ENCODE results near the gene PEMT.
"Not testable (repeated sequence)": the region's sequence is repeated elsewhere in the genome, so short reads cannot be mapped to it uniquely, and the experiment has no call there.

PEMT gene

DNA sequence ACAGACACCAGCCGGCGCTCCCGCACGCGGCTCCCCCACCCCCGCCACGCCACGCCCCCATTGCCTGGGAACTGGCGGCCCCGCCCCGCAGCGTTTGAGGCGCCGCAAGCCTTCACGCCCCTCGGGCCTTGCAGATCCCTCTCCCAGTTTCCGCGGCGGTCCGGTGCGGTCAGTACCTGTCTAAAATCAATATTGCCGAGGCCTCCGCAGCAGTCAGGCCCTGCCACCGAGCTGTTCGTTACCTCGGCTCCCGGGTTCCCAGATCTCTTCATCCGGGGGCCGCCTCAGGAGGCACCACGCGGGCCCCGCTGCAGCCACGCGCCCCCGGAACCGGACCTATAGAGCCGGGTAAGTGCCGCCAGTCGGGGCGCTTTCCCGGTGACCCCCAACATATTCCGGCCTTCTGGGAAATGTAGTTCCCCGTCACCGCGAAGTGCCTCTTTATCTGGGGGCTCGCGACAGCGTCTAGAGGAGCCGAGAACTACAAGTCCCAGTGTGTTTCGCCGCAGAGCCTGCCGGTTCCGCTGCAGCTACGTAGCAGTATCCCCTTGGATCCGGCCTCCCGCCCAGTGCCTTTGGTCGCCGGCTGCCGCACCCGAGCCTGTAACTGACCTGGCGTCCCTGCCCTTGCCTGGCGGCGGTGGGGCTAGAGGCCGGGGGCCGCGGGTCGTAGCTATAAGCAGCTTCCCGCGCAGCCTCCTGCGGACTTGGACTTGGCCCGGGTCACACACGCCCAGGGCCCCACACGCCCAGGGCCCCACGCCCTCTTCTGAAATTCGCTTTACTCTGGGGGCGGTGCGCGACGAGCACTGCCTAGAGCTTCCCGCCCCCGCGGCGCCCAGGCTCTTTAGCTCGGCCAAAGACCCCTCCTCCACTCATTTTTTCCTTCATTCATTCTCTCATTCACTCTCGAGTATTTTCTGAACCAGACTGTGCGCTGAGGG is at the start of gene PEMT:
TSS of gene PEMT (minus strand) at position 354 of the 944 bp plus-strand sequence. CDS start at position 272, 82 bp downstream.
- DNase-seq, result peak; percentile 97

DNA sequence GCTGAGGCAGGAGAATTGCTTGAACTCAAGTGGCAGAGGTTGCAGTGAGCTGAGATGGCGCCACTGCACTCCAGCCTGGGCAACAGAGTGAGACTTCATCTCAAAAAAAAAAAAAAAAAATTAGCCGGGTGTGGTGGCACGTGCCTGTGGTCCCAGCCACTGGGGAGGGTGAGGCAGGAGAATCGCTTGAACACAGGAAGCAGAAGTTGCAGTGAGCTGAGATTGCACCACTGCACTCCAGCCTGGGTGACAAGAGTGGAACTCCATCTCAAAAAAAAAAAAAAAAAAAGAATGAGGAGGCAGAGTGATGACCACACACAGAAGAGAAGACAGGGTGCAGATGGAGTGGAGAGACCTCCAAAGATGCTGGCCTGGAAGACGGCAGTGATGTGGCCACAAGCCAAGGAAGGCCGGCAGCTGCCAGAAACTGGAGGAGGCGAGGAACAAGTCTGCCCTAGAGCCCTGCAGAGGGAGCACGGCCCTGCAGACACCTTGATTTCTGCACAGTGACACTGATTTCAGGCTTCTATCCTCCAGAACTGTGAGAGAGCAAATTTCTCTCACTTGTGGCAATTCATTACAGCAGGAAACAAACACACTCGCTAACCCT is 48.3 kb upstream of the PEMT start:
- DNase-seq, result not testable (repeated sequence)

DNA sequence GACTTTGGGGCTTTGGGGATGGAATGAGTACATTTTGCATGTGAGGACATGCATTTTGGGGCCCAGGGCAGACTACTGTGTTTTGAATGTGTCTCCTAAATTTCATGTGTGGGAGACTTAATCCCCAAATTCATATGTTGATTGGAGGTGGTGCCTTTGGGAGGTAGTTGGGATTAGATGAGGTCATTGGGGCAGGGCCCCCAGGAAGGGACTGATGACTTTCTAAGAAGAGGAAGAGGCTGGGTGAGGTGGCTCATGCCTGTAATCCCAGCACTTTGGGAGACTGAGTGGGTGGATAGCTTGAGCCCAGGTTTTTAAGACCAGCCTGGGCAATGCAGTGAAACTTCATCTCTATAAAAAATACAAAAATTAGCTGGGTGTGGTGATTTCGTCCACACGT is 47.0 kb upstream of the PEMT start:
- no peak for DNase-seq

- no peak for DNase-seq
These were observed 44.9 kb upstream of the PEMT start for GRCh38 chr17:17636272-17636885.

DNA sequence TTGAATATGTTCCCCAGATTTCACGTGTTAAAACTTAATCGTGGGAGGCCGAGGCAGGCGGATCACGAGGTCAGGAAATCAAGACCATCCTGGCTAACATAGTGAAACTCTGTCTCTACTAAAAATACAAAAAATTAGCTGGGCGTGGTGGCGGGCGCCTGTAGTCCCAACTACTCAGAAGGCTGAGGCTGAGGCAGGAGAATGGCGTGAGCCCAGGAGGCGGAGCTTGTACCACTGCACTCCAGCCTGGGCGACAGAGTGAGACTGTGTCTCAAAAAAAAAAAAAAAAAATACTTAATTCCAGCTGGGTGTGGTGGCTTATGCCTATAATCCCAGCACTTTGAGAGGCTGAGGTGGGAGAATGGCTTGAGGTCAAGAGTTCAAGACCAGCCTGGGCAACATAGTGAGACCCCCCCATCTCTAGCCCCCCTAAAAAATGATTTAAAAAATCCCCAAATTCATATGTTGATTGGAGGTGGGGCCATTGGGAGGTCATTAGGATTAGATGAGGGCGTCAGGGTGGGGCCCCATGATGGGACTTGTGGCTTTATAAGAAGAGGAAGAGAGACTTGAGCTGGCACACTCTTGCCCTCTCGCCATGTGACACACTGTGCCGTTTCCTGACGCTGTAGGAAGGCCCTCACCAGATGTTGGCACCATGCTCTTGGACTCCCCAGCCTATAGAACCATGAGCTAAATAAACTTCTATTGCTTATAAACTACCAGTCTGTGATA is 44.2 kb upstream of the PEMT start:
- not testable (repeated sequence) for DNase-seq

- no peak for DNase-seq
These were observed 43.6 kb upstream of the PEMT start for GRCh38 chr17:17635126-17635525.

DNA sequence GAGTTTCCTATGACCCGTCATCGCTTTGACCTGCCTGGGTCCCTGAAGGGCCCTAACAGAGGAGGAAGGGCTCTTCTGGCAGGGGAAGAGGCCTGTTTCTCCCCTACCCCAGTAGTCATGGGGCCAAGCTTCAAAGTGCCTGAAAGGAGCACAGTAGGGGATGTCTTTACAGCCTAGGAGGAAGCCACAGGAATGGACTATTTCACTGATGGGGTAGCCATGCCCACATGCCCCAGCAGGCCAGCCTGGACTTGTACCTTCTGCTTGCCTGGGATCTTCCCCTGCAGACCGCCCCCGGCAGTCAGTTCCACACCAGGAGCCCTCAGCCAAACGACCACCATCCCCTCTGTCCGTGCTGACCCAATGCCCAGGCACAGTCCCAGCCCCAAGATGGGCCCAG is 41.8 kb upstream of the PEMT start:
- no peak for DNase-seq

DNA sequence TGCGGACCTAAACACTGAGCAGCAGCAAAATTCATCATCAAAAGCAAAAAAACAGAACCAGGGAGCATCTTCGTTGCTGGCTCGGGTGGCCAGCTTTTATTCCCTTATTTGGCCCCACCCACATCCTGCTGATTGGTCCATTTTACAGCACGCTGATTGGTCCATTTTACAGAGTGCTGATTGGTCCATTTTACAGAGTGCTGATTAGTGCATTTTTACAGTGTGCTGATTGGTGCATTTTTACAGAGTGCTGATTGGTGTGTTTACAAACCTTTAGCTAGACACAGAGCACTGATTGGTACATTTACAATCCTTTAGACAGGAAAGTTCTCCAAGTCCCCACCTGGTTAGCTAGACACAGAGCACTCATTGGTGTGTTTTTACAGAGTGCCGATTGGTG is 41.2 kb upstream of the PEMT start:
- not testable (repeated sequence) for DNase-seq

GRCh38 chr17:17628388-17629008 is 37.0 kb upstream of the PEMT start:
- no peak for DNase-seq

- no peak for DNase-seq
These were observed 35.3 kb upstream of the PEMT start for GRCh38 chr17:17626840-17627239.

- DNase-seq, result no peak
These were observed 34.8 kb upstream of the PEMT start for GRCh38 chr17:17626151-17626805.

DNA sequence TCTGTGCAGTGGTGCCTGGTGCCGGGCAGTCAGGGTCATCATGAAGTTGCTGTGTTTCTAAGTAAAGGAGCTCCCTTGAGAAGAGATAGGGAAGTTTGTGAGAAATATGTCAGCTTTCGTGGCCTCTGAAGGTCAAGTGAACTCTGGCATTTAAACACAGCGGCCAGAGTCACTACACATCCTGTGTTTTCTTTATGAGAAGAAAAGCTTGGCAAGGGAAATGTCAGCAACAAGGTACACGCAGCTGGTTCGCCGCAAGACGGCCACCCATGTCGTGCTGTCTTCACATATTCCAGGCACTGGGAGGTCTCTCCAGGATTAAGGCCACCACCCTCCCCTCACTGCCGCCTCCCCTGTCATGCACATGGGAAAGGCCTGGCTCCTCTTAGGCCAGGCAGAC is 33.2 kb upstream of the PEMT start:
- no peak for DNase-seq

DNA sequence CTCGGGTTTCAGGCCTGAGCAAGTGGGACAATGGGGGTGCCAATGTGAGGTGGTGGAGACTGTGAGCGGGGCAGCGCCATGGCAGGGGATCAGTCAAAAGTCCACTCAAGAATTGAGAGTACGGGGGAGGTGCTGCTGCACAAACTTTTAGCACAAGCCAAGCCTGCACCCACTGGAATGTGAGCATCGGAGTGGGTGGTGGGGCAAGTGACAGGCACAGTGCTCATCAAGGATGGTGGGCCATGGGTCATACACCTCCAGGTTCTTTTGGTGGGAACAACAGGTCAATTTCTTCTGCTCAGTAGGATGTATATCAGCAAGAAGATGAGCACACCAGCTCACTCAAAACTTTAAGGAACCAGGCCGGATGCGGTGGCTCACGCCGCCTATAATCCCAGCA is 32.4 kb upstream of the PEMT start:
- DNase-seq, result no peak

GRCh38 chr17:17621254-17621653 is 29.7 kb upstream of the PEMT start:
- DNase-seq, result no peak

DNA sequence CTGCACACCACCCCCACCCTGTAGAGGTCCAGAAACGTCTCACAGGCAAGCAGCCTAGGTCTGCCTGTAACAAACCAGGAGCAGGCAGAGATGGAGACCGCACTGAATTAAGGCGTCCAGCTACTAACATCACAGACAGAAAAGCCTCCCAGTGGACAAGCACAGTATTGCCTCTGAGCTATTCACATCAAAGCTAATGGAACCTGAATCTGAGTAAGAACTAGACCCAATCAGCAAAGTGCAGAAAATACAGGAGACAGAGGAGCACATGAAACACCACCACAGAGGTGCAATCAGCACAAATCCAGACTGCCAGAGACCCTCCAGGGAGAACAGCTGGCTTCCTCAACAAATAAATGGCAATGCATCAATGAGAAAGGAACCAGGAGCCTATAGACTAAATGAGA is 22.2 kb upstream of the PEMT start:
- peak; percentile 41 for DNase-seq

- no peak for DNase-seq
These were observed 20.8 kb upstream of the PEMT start for GRCh38 chr17:17612085-17613022.

DNA sequence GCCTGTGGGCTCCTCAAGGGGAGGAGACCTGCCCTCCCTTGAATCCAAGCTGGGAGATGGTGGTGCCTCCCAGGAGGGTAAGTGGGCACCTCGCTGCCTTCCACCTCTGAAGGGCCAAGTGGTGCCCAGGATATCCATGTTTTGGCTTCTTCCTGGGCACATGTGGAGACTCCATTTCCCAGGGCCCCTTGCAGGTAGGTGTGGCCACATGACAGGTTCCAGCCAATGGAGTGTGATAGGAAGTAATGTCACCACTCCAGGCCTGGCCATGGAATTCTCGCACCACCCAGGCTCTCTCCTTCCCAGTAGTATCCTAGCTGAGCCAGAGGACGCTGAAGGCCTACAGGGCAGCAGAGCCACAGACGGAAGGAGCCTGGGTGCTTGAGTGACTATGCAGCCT is 17.6 kb upstream of the PEMT start:
- no peak for DNase-seq

DNA sequence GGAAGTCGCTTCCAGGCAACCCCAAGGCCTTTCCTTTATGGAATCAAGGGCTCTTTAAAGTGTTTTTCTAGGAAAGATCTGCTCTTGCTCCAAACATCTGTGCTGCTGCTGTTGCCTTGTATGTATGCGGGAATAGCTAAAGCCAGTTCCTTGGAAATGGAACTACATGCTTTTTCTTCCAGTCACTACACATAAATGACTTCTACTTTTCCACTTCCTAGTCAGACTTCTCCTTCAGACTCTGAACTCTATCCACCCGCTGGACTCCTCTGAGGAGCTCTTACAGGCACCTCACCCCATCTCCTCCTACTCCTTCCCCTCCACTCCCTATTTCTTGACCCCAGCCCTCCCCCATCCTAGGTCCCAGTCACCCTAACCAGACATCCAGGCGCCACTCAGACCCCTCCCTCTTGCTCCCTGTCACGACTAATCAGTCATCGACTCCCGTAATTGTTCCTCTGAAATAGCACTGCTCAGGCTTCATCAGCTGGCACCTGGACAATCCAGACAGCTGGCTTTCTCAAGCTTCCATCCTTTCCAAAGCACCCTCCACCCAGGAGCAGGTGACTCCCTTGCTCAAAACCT is 15.0 kb upstream of the PEMT start:
- DNase-seq, result no peak

DNA sequence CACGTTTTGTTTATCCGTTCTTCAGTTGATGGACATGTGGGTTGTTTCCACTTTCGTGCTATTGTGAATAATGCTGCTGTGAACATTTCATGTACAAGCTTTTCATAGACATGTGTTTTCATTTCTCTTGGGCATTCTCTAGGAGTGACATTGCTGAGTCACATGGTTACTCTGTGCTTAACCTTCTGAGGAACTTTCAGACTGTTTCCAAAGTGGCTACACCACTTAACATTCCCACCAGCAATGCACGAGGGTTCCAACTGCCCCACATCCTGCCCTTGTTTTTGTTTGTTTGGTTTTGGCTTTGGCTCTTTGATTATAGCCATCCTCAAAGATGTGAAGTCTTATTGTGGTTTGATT is 14.2 kb upstream of the PEMT start:
- no peak for DNase-seq

- no peak for DNase-seq
These were observed 13.7 kb upstream of the PEMT start for GRCh38 chr17:17605083-17605728.

Measured in NCI-H226 (cell line).